GM12878 (cell line): ENCODE data around the gene FFAR4.

Experiments used
- CREB1 ChIP-seq: IDR thresholded peaks from 2 replicates; pipeline ENCODE4 v1.6.1; 2012; ENCODE audit warnings: low read depth, mild to moderate bottlenecking, inconsistent platforms
- CREM ChIP-seq: IDR thresholded peaks from 2 replicates; pipeline ENCODE4 v1.6.1; 2014; ENCODE audit warnings: antibody characterized with exemption, low read depth
- EZH2 ChIP-seq: IDR thresholded peaks from 2 replicates; pipeline ENCODE4 v1.6.1; 2012; ENCODE audit warnings: low read depth, mild to moderate bottlenecking, control low read depth, inconsistent platforms, low read length, borderline replicate concordance; ENCODE audit not compliant: control insufficient read depth
- FOXK2 ChIP-seq: fragments of 450-650 bp; IDR thresholded peaks from 2 replicates; pipeline ENCODE4 v1.6.1; 2017; ENCODE audit warnings: mild to moderate bottlenecking, moderate library complexity
- POLR2A ChIP-seq: IDR thresholded peaks from 2 replicates; pipeline ENCODE4 v1.6.1; 2011; ENCODE audit warnings: low read depth, mild to moderate bottlenecking, low read length
- RBBP5 ChIP-seq: fragments of 200-600 bp; sonication (generic); conservative IDR thresholded peaks from 2 replicates; pipeline ENCODE4 v1.6.1; 2016
- RCOR1 ChIP-seq: conservative IDR thresholded peaks from 2 replicates; pipeline ENCODE4 v1.6.1; 2012; ENCODE audit warnings: low read depth, low read length, improper control_type of control experiment
- SIN3A ChIP-seq: IDR thresholded peaks from 2 replicates; pipeline ENCODE4 v1.6.1; 2012; ENCODE audit warnings: low read depth, low read length, improper control_type of control experiment
- SMC3 ChIP-seq: IDR thresholded peaks from 2 replicates; pipeline ENCODE4 v1.6.1; 2011; ENCODE audit warnings: low read length, improper control_type of control experiment, borderline replicate concordance
- TAF1 ChIP-seq: IDR thresholded peaks from 2 replicates; pipeline ENCODE4 v1.6.1; 2011; ENCODE audit warnings: mild to moderate bottlenecking, low read depth, low read length, borderline replicate concordance
- YY1 ChIP-seq: IDR thresholded peaks from 2 replicates; pipeline ENCODE4 v1.6.1; 2011; ENCODE audit warnings: low read depth, mild to moderate bottlenecking, low read length
- ZZZ3 ChIP-seq: IDR thresholded peaks from 2 replicates; pipeline ENCODE4 v1.6.1; 2011; ENCODE audit warnings: low read depth; ENCODE audit not compliant: control insufficient read depth, insufficient read length
- TF ChIP-seq, protein P1 (sequence below), 3 experiments: IDR thresholded peaks in 2 of 3; conservative IDR thresholded peaks in 1 of 3; 2 replicates each; pipeline ENCODE4 v1.5.1; 2011; ENCODE audit warnings: low read depth in 3 of 3, low read length in 3 of 3, mild to moderate bottlenecking in 3 of 3, control low read depth in 2 of 3, moderate library complexity in 2 of 3, inconsistent platforms in 1 of 3, mixed read lengths in 1 of 3; ENCODE audit not compliant: control insufficient read depth in 2 of 3, insufficient read depth in 1 of 3; ENCODE audit errors: extremely low read depth in 1 of 3
- TF ChIP-seq, protein P2 (sequence below): IDR thresholded peaks from 2 replicates; pipeline ENCODE4 v1.6.1; 2012; ENCODE audit warnings: low read depth, low read length, improper control_type of control experiment

DNA sequence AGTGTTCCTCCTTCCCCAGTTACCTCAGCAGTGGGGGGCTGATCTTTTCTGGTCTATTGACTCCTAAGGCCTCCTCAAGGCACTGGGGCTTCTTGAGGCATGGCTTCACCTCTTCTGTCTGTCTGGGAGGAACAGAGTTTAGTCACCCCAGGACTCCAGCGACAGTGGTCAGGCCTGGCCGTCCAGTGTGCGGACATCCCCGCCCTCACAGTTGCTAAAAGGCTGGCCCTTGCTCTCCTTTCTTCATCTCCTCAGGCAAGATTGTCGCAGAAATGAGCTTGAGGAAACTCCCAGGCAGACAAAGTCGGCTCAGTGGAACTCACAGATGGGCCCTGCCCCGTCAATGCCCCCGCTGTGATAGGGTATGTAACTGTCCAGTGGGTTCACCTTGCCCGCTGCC, 7.0 kb upstream of the FFAR4 start:
- TF ChIP-seq CREB1 (no peak), EZH2 (no peak), SMC3 (no peak), SIN3A (no peak), RCOR1 (no peak), POLR2A (no peak), FOXK2 (no peak), RBBP5 (no peak), TAF1 (no peak), ZZZ3 (no peak), CREM (no peak), YY1 (no peak)
- TF ChIP-seq, protein P1, sequence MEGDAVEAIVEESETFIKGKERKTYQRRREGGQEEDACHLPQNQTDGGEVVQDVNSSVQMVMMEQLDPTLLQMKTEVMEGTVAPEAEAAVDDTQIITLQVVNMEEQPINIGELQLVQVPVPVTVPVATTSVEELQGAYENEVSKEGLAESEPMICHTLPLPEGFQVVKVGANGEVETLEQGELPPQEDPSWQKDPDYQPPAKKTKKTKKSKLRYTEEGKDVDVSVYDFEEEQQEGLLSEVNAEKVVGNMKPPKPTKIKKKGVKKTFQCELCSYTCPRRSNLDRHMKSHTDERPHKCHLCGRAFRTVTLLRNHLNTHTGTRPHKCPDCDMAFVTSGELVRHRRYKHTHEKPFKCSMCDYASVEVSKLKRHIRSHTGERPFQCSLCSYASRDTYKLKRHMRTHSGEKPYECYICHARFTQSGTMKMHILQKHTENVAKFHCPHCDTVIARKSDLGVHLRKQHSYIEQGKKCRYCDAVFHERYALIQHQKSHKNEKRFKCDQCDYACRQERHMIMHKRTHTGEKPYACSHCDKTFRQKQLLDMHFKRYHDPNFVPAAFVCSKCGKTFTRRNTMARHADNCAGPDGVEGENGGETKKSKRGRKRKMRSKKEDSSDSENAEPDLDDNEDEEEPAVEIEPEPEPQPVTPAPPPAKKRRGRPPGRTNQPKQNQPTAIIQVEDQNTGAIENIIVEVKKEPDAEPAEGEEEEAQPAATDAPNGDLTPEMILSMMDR (IDR thresholded peaks at IDR 0.05 in 2 of 3, conservative IDR thresholded peaks at IDR 0.05 in 1 of 3; ENCODE audit: control insufficient read depth in 2 of 3, extremely low read depth in 1 of 3, insufficient read depth in 1 of 3, low read depth in 3 of 3, low read length in 3 of 3) = no peak
- TF ChIP-seq, protein P2, sequence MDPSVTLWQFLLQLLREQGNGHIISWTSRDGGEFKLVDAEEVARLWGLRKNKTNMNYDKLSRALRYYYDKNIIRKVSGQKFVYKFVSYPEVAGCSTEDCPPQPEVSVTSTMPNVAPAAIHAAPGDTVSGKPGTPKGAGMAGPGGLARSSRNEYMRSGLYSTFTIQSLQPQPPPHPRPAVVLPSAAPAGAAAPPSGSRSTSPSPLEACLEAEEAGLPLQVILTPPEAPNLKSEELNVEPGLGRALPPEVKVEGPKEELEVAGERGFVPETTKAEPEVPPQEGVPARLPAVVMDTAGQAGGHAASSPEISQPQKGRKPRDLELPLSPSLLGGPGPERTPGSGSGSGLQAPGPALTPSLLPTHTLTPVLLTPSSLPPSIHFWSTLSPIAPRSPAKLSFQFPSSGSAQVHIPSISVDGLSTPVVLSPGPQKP = no peak
